Fibroblast of villous mesenchyme (primary cell): ENCODE measurements around the gene EPB41L2. TPM values are rescaled to one million over a fixed set of nuclear protein-coding genes. Genes with fewer than 3 reads are reported as not detected.

ENCODE experiments used
- total RNA-seq: library from RNA; depleted of rRNA; stranded (reverse); fragments of >200 nt; gene quantifications from 2 replicates; pipeline ENCODE4 v1.2.3, GENCODE V29; 2012

Gene EPB41L2
- total RNA-seq, 1 donor, result 40.2 TPM

Other genes with a start within 250 kb of the EPB41L2 start
- gene SMLR1, start 235.8 kb downstream of the EPB41L2 start, total RNA-seq, result not detected in 2 replicates
- gene AKAP7, start 72.2 kb upstream of the EPB41L2 start, total RNA-seq, result 4.2 and 4.7 TPM in 2 replicates